AG04450 (cell line): ENCODE results near the gene MDN1. TPM values are rescaled to one million over a fixed set of nuclear protein-coding genes. Genes with fewer than 3 reads are reported as not detected.
"Not testable (repeated sequence)": the region's sequence is repeated elsewhere in the genome, so short reads cannot be mapped to it uniquely, and the experiment has no call there.

Experiments used
- CTCF ChIA-PET: fragments of 300-600, 350-600 bp; formaldehyde crosslinking; extraction: SDS; loops from one replicate; lab custom pipeline; 2022; ENCODE audit warnings: antibody characterized with exemption, inconsistent platforms; lab: Charles Lee
- POLR2A ChIA-PET: fragments of 350-600 bp; formaldehyde crosslinking; extraction: SDS; loops from one replicate; lab custom pipeline; 2021; ENCODE audit warnings: antibody characterized with exemption, inconsistent platforms; lab: Yijun Ruan, JAX
- DNase-seq: peaks from one replicate; pipeline ENCODE4 v3.0.0-alpha.2; 2011; ENCODE audit warnings: low read depth, low spot score
- H3K27ac ChIP-seq: one replicate; pipeline ENCODE4 v1.5.1; 2012; ENCODE audit warnings: low read depth, low read length, control low read depth
- H3K27me3 ChIP-seq: one replicate; pipeline ENCODE4 v1.6.0; 2012; ENCODE audit warnings: low read length; ENCODE audit not compliant: control insufficient read depth, insufficient read depth
- H3K4me3 ChIP-seq: 2 replicates; pipeline ENCODE4 v1.5.1; 2011; ENCODE audit warnings: mild to moderate bottlenecking, low read depth, low read length, control low read depth
- H3K9me3 ChIP-seq: 2 replicates; pipeline ENCODE4 v1.5.1; 2012; ENCODE audit warnings: low read length; ENCODE audit not compliant: control insufficient read depth, insufficient read depth
- CTCF ChIP-seq: IDR thresholded peaks from 2 replicates; pipeline ENCODE4 v1.5.1; 2011; ENCODE audit warnings: low read depth, low read length, control low read depth, inconsistent platforms
- polyA plus RNA-seq: library from polyadenylated mRNA; depleted of rRNA; stranded (reverse); fragments of >200 nt; gene quantifications from 2 replicates; pipeline ENCODE4 v1.2.3, GENCODE V29; 2011

MDN1 gene
- polyA plus RNA-seq, 1 experiment = 15.8 TPM

GRCh38 chr6:89817481-89817880, 2.1 kb downstream of the MDN1 start:
- H3K4me3 ChIP-seq = no peak overlapping the region
- DNase-seq = no peak
- no peak for TF ChIP-seq CTCF
- no peaks in the 10 kb centered on the region for H3K27me3 ChIP-seq
- no peak overlapping the region for H3K27ac ChIP-seq
- peaks cover 3% of the 10 kb centered on the region; the same call in 1 of the 2 replicates for H3K9me3 ChIP-seq
- ChIA-PET CTCF (no interaction called here), POLR2A (no interaction called here)

DNA sequence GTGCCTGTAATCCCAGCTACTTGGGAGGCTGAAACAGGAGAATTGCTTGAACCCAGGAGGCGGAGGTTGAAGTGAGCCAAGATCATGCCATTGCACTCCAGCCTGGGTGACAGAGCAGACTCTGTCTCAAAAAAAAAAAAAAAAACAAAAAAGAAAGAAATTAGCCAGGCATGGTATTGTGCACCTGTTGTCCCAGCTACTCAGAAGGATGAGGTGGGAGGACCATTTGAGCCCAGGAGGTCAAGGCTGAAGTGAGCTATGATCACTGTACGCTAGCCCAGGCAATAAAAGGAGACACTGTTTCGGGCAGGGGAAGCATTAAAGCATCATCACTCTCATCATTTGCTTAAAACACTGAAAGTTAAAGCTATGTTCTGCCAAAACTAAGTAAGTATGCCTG, 6.2 kb downstream of the MDN1 start:
- H3K4me3 ChIP-seq, H3K27me3 ChIP-seq, POLR2A ChIA-PET, H3K27ac ChIP-seq, DNase-seq, H3K9me3 ChIP-seq: not testable (repeated sequence)
- CTCF ChIA-PET = interaction anchor here (0.6 to 1.0 kb wide), 2 partner anchors 20 to 59 kb away, joined by 3 to 4 read pairs; no protein-coding TSS in a partner anchor

DNA sequence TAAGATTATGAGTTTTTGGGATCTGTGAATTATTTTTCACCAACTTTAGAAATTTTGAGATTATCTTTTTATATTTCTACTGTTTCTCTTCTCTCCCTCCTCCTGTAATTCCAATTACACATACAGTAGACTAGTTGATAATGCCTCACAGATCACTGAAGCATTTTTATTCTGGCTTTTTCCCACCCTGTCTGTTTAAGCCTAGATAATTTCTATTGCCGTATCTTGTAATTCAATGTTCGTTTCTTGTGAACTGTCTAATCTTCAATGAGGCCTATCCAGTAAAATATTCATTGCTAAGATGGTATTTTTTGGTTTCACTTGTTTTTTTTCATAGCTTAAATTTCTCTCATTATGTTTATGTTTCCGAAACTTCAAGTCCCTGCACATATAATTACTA, 12.0 kb downstream of the MDN1 start:
- H3K4me3 ChIP-seq = no peak overlapping the region
- CTCF ChIA-PET = no interaction called here
- H3K27ac ChIP-seq = no peak overlapping the region
- H3K9me3 ChIP-seq = no peaks in the 10 kb centered on the region
- no peak for TF ChIP-seq CTCF
- no peak for DNase-seq
- POLR2A ChIA-PET = no interaction called here
- H3K27me3 ChIP-seq = no peaks in the 10 kb centered on the region

DNA sequence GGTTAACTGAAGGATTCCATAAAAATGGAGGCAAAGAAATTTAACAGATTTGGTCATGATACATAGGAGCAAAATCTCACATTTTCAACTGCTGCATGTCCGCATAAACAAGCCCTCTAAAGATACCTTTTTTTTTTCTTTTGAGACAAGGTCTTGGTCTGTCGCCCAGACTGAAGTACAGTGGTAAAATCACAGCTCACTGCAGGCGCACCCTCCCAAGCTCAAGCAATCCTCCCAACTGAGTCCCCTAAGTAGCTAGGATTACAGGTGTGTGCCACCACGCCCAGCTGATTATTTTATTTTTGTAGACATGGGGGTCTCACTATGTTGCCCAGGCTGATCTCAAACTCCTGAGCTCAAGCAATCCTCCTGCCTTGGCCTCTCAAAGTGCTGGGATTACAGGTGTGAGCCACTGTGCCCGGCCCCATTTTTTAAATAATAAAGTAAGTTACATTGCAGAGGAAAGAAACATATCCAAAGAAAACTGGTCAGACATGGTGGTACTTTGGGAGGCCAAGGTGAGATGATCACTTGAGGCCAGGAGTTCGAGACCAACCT, 13.7 kb downstream of the MDN1 start:
- Histone ChIP-seq H3K27ac (no peak overlapping the region), H3K4me3 (no peak overlapping the region), H3K27me3 (no peaks in the 10 kb centered on the region), H3K9me3 (no peaks in the 10 kb centered on the region)
- POLR2A ChIA-PET = no interaction called here
- CTCF ChIA-PET = no interaction called here
- TF ChIP-seq CTCF = no peak
- no peak for DNase-seq

GRCh38 chr6:89803271-89803670, 16.3 kb downstream of the MDN1 start:
- DNase-seq = no peak
- no peaks in the 10 kb centered on the region for H3K9me3 ChIP-seq
- POLR2A ChIA-PET = no interaction called here
- H3K27me3 ChIP-seq = no peaks in the 10 kb centered on the region
- no peak overlapping the region for H3K27ac ChIP-seq
- H3K4me3 ChIP-seq = no peak overlapping the region
- TF ChIP-seq CTCF = no peak
- CTCF ChIA-PET = interaction anchor here (1.2 kb wide), 1 partner anchor 16 kb away, joined by 4 read pairs; the partner anchor contains the start of gene MDN1
